SKM-1 (cell line): ENCODE data around the gene UBE2G2.

ENCODE experiments used
- DNase-seq: peaks from one replicate; lab custom pipeline; 2025; ENCODE audit not compliant: unreplicated experiment; lab: John Stamatoyannopoulos, UW

Gene UBE2G2

DNA sequence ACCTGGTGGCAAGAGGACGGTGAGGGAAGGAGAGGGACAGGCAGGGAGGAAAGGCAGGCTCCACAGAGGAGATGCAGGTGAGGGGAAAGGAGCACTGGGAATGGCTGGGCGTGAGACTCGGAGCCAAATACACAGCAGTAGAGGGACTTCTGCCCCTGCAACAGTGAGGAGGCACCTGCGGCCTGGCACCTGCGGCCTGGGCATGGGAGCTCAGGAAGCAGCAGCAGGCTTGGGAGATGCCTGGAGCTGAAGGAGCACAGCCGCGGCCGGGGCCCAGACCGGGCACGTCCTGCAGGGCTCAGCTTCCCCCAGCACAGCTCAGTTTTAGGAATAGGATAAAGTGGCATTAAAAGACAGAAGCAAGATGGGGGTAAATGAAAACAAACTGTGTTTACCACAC is 69.4 kb downstream of the UBE2G2 start:
- no peak for DNase-seq

- DNase-seq, result peak; percentile 34
These were observed 70.6 kb downstream of the UBE2G2 start for GRCh38 chr21:44730951-44731579.

- no peak for DNase-seq
These were observed 71.6 kb downstream of the UBE2G2 start for GRCh38 chr21:44730028-44730395.

GRCh38 chr21:44729336-44730027 is 72.1 kb downstream of the UBE2G2 start:
- no peak for DNase-seq

DNA sequence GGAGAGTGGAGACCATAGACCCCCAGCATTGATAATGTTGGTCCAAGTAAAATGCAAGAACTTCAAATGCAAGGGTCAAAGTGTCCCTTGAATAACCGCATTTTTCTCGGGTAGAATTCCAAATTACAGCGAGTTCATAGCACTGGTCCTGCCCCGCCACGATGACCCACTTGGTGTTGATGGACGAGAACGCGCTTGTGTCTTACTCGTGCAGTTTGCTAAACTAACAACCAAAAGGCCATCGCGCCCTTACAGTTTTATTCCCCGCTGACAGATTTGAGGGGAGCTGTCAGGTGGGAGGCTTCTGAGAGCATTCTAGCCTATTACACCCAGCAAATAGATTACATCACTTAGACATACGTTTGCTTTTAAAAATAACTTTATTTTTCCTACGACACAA is 72.9 kb downstream of the UBE2G2 start:
- no peak for DNase-seq

DNA sequence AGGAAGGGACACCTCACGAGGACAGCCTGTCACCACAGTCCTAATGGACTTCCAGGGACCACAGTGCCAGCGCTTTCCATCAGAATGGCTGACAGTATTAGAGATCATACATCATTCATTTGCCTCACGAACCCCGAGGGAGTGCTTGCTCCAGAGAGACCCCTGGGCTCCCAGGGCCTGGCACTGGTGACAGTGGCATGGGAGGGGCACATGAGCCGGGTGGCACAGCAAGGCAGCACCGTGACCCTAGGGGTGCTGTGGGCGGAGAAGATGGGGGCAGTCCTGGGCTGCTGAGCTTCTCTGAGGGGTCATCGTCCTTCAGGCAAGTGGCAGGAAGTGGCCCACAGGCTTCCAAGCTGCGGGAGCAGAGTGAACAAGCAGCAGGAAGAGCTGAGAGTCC is 73.9 kb downstream of the UBE2G2 start:
- DNase-seq, result no peak

DNA sequence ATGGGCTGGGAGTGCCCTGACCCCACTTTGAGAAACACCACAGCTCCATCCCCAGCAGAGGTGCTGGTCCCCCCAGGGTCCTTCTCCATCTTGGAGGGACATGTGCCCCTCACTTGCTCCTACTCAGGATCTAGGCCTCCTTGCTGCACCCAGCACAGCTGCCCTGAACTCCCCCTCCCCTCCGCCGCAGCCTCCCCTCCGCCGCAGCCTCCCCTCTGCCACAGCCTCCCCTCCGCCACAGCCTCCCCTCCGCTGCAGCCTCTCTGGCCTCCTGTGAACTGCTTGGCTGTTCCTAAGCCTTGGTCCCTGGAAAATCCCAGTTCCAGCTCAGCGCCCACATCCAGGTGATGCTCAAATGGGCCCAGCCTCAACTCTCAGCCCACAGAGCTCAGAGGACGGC is 74.3 kb downstream of the UBE2G2 start:
- DNase-seq, result no peak

- no peak for DNase-seq
These were observed 74.8 kb downstream of the UBE2G2 start for GRCh38 chr21:44726826-44727225.

- DNase-seq, result no peak
These were observed 76.7 kb downstream of the UBE2G2 start for GRCh38 chr21:44724926-44725325.

DNA sequence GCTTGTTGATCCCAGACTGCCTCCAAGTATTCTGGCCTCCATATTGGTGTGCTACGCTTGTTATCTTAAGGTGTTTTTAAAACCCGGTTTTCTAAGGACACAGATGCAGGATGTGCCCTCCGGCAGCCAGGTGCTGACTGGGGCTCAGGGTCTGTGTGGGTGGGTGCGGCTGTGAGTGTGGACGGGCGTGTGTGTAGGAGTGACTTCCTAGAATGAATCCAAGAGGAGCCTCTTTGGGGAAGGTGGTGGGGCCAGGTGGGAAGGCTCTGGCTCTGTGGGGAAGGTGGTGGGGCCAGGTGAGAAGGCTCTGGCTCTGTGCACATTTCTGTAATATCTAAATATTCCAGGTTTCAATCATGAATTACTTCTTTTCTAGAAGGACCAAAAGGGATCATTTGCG is 77.4 kb downstream of the UBE2G2 start:
- no peak for DNase-seq

GRCh38 chr21:44723177-44724131 is 78.2 kb downstream of the UBE2G2 start:
- no peak for DNase-seq

DNA sequence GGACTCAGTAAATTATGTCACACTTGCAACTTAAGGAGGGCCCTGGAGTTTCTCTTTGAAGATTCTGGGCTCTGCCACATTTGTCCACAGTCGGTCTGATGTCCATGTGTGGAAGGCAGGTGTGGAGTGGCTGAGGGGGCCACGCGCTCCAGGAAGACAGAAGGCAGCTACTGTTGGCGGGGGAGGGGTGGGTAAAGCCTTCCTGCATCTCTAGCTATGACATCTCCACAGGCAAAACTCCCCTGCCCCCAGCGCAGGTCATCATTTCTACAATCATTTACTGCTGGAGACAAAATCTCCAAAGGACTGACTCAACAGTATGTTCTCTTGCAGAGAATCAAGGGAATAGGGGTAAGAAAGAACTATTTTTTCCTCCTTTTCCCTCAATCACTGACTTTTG is 78.9 kb downstream of the UBE2G2 start:
- no peak for DNase-seq

GRCh38 chr21:44720170-44720569 is 81.5 kb downstream of the UBE2G2 start:
- DNase-seq, result no peak
